HG03571 (cell line): ENCODE data around the gene AZGP1.
"Not testable (repeated sequence)": the region's sequence is repeated elsewhere in the genome, so short reads cannot be mapped to it uniquely, and the experiment has no call there.

Experiments used
- ATAC-seq: cut with Tn5 transposase; IDR thresholded peaks from one replicate; pipeline ENCODE4 v1.9.1; 2021; ENCODE audit not compliant: unreplicated experiment

Gene AZGP1

GRCh38 chr7:99953649-99954048 lies 22.2 kb downstream of the AZGP1 start:
- no peak for ATAC-seq

GRCh38 chr7:99952649-99953048 lies 23.2 kb downstream of the AZGP1 start:
- ATAC-seq, result not testable (repeated sequence)

GRCh38 chr7:99950819-99951218 lies 25.0 kb downstream of the AZGP1 start:
- ATAC-seq, result not testable (repeated sequence)

GRCh38 chr7:99949645-99950228 lies 26.1 kb downstream of the AZGP1 start:
- ATAC-seq, result no peak

GRCh38 chr7:99947608-99948007 lies 28.2 kb downstream of the AZGP1 start:
- ATAC-seq, result no peak

- ATAC-seq, result no peak
Observed at GRCh38 chr7:99944497-99945070, 31.2 kb downstream of the AZGP1 start.

- ATAC-seq, result no peak
Observed at GRCh38 chr7:99943641-99944496, 32.0 kb downstream of the AZGP1 start.

- ATAC-seq, result no peak
Observed at GRCh38 chr7:99938296-99938695, 37.5 kb downstream of the AZGP1 start.

- ATAC-seq, result not testable (repeated sequence)
Observed at GRCh38 chr7:99935009-99935408, 40.8 kb downstream of the AZGP1 start.

- no peak for ATAC-seq
Observed at GRCh38 chr7:99930376-99930775, 45.5 kb downstream of the AZGP1 start.

- ATAC-seq, result no peak
Observed at GRCh38 chr7:99929730-99930053, 46.1 kb downstream of the AZGP1 start.

GRCh38 chr7:99928994-99929729 lies 46.7 kb downstream of the AZGP1 start, which contains the start of gene GJC3:
Gene GJC3, minus strand, starts transcription at chr7:99929620. Its CDS starts 0 bp downstream, at chr7:99929620.
- no peak for ATAC-seq

GRCh38 chr7:99928188-99928587 lies 47.6 kb downstream of the AZGP1 start:
- no peak for ATAC-seq

GRCh38 chr7:99927536-99927935 lies 48.3 kb downstream of the AZGP1 start:
- no peak for ATAC-seq

GRCh38 chr7:99926321-99926720 lies 49.5 kb downstream of the AZGP1 start:
- no peak for ATAC-seq

- ATAC-seq, result no peak
Observed at GRCh38 chr7:99923200-99923599, 52.6 kb downstream of the AZGP1 start.

- no peak for ATAC-seq
Observed at GRCh38 chr7:99920149-99920548, 55.7 kb downstream of the AZGP1 start.

GRCh38 chr7:99919814-99920112 lies 56.1 kb downstream of the AZGP1 start:
- no peak for ATAC-seq

GRCh38 chr7:99918959-99919813 lies 56.6 kb downstream of the AZGP1 start, which contains the start of gene TRIM4:
Gene TRIM4, minus strand, starts transcription at chr7:99919530. Its CDS starts 129 bp downstream, at chr7:99919401.
- ATAC-seq, result peak; percentile 91
